Endothelial cell (in vitro differentiated cells): ENCODE results near the gene ZNF180. TPM values are rescaled to one million over a fixed set of nuclear protein-coding genes. Genes with fewer than 3 reads are reported as not detected.
"Not testable (repeated sequence)": the region's sequence is repeated elsewhere in the genome, so short reads cannot be mapped to it uniquely, and the experiment has no call there.

Experiments
- DNase-seq: peaks from one replicate; pipeline ENCODE4 v3.0.0; 2021; ENCODE audit warnings: low spot score
- H3K27ac Mint-ChIP-seq: one replicate; pipeline ENCODE4 v1.8.0; 2021; ENCODE audit warnings: mixed read lengths, inconsistent platforms; ENCODE audit not compliant: unreplicated experiment
- H3K27me3 Mint-ChIP-seq: one replicate; pipeline ENCODE4 v1.8.0; 2021; ENCODE audit warnings: mild to moderate bottlenecking, moderate library complexity, mixed read lengths, inconsistent platforms; ENCODE audit not compliant: unreplicated experiment
- H3K36me3 Mint-ChIP-seq: one replicate; pipeline ENCODE4 v1.8.0; 2021; ENCODE audit warnings: mild to moderate bottlenecking, low read depth, mixed read lengths, inconsistent platforms; ENCODE audit not compliant: unreplicated experiment
- H3K4me1 Mint-ChIP-seq: one replicate; pipeline ENCODE4 v1.8.0; 2021; ENCODE audit warnings: mild to moderate bottlenecking, mixed read lengths, inconsistent platforms; ENCODE audit not compliant: unreplicated experiment
- H3K4me3 Mint-ChIP-seq: one replicate; pipeline ENCODE4 v1.8.0; 2021; ENCODE audit warnings: mild to moderate bottlenecking, mixed read lengths, inconsistent platforms; ENCODE audit not compliant: unreplicated experiment
- H3K9me3 Mint-ChIP-seq: one replicate; pipeline ENCODE4 v1.8.0; 2021; ENCODE audit warnings: mixed read lengths, inconsistent platforms; ENCODE audit not compliant: unreplicated experiment
- total RNA-seq: library from RNA; stranded (reverse); fragmentation: NEBNext Ultra II Directional; extraction: Animal tissue kit (Norgen Biotek cat#: 25700); gene quantifications from one replicate; pipeline ENCODE4 v1.2.1, GENCODE V29; 2021; ENCODE audit not compliant: unreplicated experiment
- TF ChIP-seq, protein P1 (sequence below): fragments of 200-600 bp; sonication (generic); IDR thresholded peaks from one replicate; pipeline ENCODE4 v1.5.0; 2021; ENCODE audit warnings: antibody characterized with exemption; ENCODE audit not compliant: unreplicated experiment

ZNF180 gene
- total RNA-seq, 1 donor from 2014 or later, result 7.7 TPM

DNA sequence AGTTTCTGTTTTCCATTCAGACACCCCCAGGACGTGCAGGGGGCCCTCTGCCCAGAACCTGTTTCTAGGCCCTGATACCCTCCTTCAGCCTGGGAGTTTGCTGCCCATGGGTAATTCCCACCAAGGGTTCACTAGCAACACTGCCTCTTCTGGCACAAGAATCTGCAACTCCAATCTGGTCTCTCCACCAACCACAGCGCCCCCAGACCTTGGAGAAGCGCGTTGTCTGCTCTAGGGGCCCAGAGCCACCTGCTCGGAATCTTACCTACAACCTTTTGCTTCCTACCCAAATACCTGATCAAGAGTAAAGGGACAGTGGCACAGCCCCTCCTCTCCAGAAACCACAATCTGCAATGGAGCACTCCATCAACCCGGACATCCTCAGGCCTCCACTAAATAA is 763 bp downstream of the ZNF180 start:
- no peak for DNase-seq
- Mint-ChIP-seq H3K27me3 (peaks cover 25% of the 10 kb centered on the region), H3K27ac (peak overlapping the region; percentile 75), H3K36me3 (peaks cover 45% of the 10 kb centered on the region), H3K9me3 (peaks cover 53% of the 10 kb centered on the region), H3K4me3 (peak overlapping the region; percentile 96), H3K4me1 (peaks cover 19% of the 10 kb centered on the region)
- TF ChIP-seq, protein P1, sequence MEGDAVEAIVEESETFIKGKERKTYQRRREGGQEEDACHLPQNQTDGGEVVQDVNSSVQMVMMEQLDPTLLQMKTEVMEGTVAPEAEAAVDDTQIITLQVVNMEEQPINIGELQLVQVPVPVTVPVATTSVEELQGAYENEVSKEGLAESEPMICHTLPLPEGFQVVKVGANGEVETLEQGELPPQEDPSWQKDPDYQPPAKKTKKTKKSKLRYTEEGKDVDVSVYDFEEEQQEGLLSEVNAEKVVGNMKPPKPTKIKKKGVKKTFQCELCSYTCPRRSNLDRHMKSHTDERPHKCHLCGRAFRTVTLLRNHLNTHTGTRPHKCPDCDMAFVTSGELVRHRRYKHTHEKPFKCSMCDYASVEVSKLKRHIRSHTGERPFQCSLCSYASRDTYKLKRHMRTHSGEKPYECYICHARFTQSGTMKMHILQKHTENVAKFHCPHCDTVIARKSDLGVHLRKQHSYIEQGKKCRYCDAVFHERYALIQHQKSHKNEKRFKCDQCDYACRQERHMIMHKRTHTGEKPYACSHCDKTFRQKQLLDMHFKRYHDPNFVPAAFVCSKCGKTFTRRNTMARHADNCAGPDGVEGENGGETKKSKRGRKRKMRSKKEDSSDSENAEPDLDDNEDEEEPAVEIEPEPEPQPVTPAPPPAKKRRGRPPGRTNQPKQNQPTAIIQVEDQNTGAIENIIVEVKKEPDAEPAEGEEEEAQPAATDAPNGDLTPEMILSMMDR, result no peak

GRCh38 chr19:44498988-44499387 is 1.3 kb downstream of the ZNF180 start:
- DNase-seq, result no peak
- H3K27ac Mint-ChIP-seq, result no peak overlapping the region
- H3K36me3 Mint-ChIP-seq, result peaks cover 51% of the 10 kb centered on the region
- H3K4me3 Mint-ChIP-seq, result peak overlapping the region; percentile 96
- H3K27me3 Mint-ChIP-seq, result peaks cover 25% of the 10 kb centered on the region
- H3K4me1 Mint-ChIP-seq, result peaks cover 19% of the 10 kb centered on the region
- TF ChIP-seq, protein P1, result no peak
- peaks cover 52% of the 10 kb centered on the region for H3K9me3 Mint-ChIP-seq

- Mint-ChIP-seq H3K27ac (no peak overlapping the region), H3K9me3 (peaks cover 69% of the 10 kb centered on the region), H3K4me1 (peaks cover 19% of the 10 kb centered on the region), H3K27me3 (peaks cover 25% of the 10 kb centered on the region), H3K36me3 (peaks cover 74% of the 10 kb centered on the region), H3K4me3 (peak overlapping the region; percentile 80)
- no peak for DNase-seq
- TF ChIP-seq, protein P1, result no peak
Observed at GRCh38 chr19:44496711-44497110, 3.6 kb downstream of the ZNF180 start.

DNA sequence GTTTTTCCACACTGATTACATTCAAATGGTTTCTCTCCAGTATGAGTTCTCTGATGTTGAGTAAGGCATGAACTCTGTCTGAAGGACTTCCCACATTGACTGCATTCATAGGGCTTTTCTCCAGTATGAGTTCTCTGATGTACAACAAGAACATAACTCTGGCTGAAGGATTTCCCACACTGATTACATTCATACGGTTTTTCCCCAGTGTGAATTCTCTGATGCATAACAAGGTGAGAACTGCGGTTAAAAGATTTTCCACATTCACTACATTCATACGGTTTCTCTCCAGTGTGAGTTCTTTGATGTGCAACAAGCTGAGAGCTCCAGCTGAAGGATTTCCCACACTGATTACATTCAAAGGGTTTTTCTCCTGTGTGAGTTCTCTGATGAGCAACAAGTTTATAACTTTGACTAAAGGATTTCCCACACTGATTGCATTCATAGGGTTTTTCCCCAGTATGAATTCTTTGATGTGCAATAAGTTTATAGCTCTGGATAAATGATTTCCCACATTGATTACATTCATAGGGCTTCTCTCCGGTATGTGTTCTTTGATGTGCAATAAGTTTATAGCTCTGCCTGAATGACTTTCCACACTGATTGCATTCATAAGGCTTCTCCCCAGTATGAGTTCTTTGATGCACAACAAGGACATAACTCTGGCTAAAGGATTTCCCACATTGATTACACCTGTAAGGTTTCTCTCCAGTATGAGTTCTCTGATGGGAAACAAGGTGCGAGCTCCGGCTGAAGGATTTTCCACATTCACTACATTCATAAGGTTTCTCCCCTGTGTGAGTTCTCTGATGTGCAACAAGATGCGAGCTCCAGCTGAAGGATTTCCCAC is 23.5 kb downstream of the ZNF180 start:
- peaks cover 99% of the 10 kb centered on the region for H3K36me3 Mint-ChIP-seq
- DNase-seq, result no peak
- H3K27ac Mint-ChIP-seq, result no peak overlapping the region
- TF ChIP-seq, protein P1, result no peak
- H3K9me3 Mint-ChIP-seq, result peaks cover 86% of the 10 kb centered on the region
- peak overlapping the region; percentile 83 for H3K4me3 Mint-ChIP-seq
- H3K4me1 Mint-ChIP-seq, result no peaks in the 10 kb centered on the region
- H3K27me3 Mint-ChIP-seq, result no peaks in the 10 kb centered on the region

DNA sequence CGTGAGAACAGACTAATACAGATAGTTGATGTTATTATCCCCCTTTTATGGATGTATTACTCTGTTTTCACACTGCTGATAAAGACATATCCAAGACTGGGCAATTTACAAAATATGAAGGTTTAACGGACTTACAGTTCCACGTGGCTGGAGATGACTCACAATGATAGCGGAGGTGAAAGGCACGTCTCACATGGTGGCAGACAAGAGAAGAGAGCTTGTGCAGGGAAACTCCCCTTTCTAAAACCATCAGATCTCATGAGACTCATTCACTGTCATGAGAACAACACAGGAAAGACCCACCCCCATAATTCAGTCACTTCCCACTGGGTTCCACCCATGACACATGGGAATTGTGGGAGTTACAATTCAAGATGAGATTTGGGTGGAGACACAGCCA is 31.6 kb downstream of the ZNF180 start:
- H3K4me1 Mint-ChIP-seq, H3K27ac Mint-ChIP-seq, H3K4me3 Mint-ChIP-seq, H3K27me3 Mint-ChIP-seq, DNase-seq: not testable (repeated sequence)
- Mint-ChIP-seq H3K36me3 (peaks cover 33% of the 10 kb centered on the region), H3K9me3 (peaks cover 74% of the 10 kb centered on the region)

- DNase-seq, H3K27ac Mint-ChIP-seq, H3K4me3 Mint-ChIP-seq, H3K27me3 Mint-ChIP-seq, H3K4me1 Mint-ChIP-seq: not testable (repeated sequence)
- H3K9me3 Mint-ChIP-seq, result peaks cover 46% of the 10 kb centered on the region
- H3K36me3 Mint-ChIP-seq, result peaks cover 15% of the 10 kb centered on the region
Observed at GRCh38 chr19:44462600-44463286, 37.6 kb downstream of the ZNF180 start.

- not testable (repeated sequence) for H3K4me3 Mint-ChIP-seq, H3K4me1 Mint-ChIP-seq, DNase-seq, H3K27ac Mint-ChIP-seq
- Mint-ChIP-seq H3K9me3 (peaks cover 46% of the 10 kb centered on the region), H3K36me3 (peaks cover 39% of the 10 kb centered on the region), H3K27me3 (peaks cover 12% of the 10 kb centered on the region)
Observed at GRCh38 chr19:44456016-44456415, 44.3 kb downstream of the ZNF180 start.
